ENCODE measurements around the gene GDI1. TPM values are rescaled to one million over a fixed set of nuclear protein-coding genes. Genes with fewer than 3 reads are reported as not detected.

GDI1 gene
- total and polyA plus RNA-seq, 9 of the 15 experiments (the other 6 are each of a cell fraction or from before 2014, with no cell fraction given), result 0.97 to 82.6 (median 37.5) TPM

DNA sequence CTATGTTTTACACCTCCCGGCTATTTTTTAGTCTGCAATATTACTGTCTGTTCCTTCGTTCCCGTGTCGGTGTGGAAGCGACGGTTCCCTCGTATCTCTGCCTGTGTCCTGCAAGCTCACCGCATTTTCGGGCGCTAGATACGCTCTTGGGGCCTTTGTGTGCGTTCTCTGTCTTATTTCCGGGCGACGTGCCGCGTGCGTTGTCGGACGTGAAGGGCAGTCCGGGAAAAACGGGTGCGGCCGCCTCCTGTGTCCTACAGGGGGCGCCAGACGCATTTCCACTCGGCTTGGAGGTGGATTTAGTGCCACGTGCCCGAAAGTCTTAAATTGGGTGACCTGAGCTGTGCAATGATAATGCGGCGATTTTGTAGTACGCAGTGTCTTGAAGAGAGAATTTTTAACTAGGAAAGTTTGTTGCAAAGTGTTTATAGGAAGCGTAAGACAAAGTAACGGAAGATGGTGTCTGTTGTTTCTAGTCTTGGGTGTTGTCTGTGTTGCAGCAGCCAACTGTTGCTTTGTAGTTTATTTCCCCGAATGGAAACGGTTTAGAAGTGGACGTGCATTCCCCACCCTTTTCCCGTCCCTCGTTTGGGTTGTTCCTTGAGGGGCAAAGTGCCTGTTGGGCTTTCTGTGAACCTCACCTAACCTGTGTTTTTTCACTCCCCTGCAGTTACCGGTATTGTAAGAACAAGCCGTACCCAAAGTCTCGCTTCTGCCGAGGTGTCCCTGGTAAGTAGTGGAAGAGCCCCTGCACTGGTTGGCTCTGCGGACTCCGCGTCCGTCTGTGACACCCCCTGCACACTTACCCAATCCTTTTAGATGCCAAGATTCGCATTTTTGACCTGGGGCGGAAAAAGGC is 38.1 kb upstream of the GDI1 start (continued):
- TF ChIP-seq TOE1 (IDR thresholded peaks at IDR 0.05; ENCODE audit: borderline replicate concordance) (no peak; the same call in 1 of the 2 replicates), TOE1 (CRISPR knock-in tag; IDR thresholded peaks at IDR 0.05; ENCODE audit: borderline replicate concordance, low read depth) (no peak), PTBP1 (IDR thresholded peaks at IDR 0.05; ENCODE audit: low read depth, low read length) (no peak), TBL1XR1 (IDR thresholded peaks at IDR 0.05; ENCODE audit: low read length in 2 of 2) (no peak), RFX1 (IDR thresholded peaks at IDR 0.05) (no peak), MYNN (IDR thresholded peaks at IDR 0.05) (peak; percentile 33; the same call in 1 of the 2 replicates), MYNN (CRISPR knock-in tag; IDR thresholded peaks at IDR 0.05) (no peak), FOXK2 (conservative IDR thresholded peaks at IDR 0.05 in 1 of 2, IDR thresholded peaks at IDR 0.05 in 1 of 2; ENCODE audit: low read depth in 2 of 2) (peak; percentile 27 to 47; a peak in 3 of 4 replicates), TAF9B (IDR thresholded peaks at IDR 0.05; ENCODE audit: partially characterized antibody) (no peak), EGR1 (conservative IDR thresholded peaks at IDR 0.05) (no peak), TCFL5 (CRISPR knock-in tag; conservative IDR thresholded peaks at IDR 0.05) (no peak), GABPB1 (CRISPR knock-in tag; IDR thresholded peaks at IDR 0.05) (no peak), HDAC8 (tag; IDR thresholded peaks at IDR 0.05) (no peak; the same call in 1 of the 2 replicates), HDAC1 (IDR thresholded peaks at IDR 0.05) (peak in 1 of 2 experiments; percentile 82; a peak in 3 of 4 replicates), POLR2AphosphoS5 (IDR thresholded peaks at IDR 0.05; ENCODE audit: control insufficient read depth, insufficient read depth, low read depth, low read length) (no peak), RAD51 (IDR thresholded peaks at IDR 0.05; ENCODE audit: borderline replicate concordance, low read depth) (peak; percentile 61), TCF3 (CRISPR knock-in tag; IDR thresholded peaks at IDR 0.05) (no peak), ZNF184 (CRISPR knock-in tag; IDR thresholded peaks at IDR 0.05) (no peak), KLF10 (CRISPR knock-in tag; IDR thresholded peaks at IDR 0.05) (no peak), POLR3G (IDR thresholded peaks at IDR 0.05; ENCODE audit: extremely low read depth, insufficient read length, insufficient replicate concordance) (no peak)
- TF ChIP-seq, protein P1, sequence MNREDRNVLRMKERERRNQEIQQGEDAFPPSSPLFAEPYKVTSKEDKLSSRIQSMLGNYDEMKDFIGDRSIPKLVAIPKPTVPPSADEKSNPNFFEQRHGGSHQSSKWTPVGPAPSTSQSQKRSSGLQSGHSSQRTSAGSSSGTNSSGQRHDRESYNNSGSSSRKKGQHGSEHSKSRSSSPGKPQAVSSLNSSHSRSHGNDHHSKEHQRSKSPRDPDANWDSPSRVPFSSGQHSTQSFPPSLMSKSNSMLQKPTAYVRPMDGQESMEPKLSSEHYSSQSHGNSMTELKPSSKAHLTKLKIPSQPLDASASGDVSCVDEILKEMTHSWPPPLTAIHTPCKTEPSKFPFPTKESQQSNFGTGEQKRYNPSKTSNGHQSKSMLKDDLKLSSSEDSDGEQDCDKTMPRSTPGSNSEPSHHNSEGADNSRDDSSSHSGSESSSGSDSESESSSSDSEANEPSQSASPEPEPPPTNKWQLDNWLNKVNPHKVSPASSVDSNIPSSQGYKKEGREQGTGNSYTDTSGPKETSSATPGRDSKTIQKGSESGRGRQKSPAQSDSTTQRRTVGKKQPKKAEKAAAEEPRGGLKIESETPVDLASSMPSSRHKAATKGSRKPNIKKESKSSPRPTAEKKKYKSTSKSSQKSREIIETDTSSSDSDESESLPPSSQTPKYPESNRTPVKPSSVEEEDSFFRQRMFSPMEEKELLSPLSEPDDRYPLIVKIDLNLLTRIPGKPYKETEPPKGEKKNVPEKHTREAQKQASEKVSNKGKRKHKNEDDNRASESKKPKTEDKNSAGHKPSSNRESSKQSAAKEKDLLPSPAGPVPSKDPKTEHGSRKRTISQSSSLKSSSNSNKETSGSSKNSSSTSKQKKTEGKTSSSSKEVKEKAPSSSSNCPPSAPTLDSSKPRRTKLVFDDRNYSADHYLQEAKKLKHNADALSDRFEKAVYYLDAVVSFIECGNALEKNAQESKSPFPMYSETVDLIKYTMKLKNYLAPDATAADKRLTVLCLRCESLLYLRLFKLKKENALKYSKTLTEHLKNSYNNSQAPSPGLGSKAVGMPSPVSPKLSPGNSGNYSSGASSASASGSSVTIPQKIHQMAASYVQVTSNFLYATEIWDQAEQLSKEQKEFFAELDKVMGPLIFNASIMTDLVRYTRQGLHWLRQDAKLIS (CRISPR knock-in tag; IDR thresholded peaks at IDR 0.05), result peak; percentile 92
- TF ChIP-seq, protein P2, sequence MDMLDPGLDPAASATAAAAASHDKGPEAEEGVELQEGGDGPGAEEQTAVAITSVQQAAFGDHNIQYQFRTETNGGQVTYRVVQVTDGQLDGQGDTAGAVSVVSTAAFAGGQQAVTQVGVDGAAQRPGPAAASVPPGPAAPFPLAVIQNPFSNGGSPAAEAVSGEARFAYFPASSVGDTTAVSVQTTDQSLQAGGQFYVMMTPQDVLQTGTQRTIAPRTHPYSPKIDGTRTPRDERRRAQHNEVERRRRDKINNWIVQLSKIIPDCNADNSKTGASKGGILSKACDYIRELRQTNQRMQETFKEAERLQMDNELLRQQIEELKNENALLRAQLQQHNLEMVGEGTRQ (CRISPR knock-in tag; IDR thresholded peaks at IDR 0.05), result peak; percentile 63
- TF ChIP-seq, protein P3, sequence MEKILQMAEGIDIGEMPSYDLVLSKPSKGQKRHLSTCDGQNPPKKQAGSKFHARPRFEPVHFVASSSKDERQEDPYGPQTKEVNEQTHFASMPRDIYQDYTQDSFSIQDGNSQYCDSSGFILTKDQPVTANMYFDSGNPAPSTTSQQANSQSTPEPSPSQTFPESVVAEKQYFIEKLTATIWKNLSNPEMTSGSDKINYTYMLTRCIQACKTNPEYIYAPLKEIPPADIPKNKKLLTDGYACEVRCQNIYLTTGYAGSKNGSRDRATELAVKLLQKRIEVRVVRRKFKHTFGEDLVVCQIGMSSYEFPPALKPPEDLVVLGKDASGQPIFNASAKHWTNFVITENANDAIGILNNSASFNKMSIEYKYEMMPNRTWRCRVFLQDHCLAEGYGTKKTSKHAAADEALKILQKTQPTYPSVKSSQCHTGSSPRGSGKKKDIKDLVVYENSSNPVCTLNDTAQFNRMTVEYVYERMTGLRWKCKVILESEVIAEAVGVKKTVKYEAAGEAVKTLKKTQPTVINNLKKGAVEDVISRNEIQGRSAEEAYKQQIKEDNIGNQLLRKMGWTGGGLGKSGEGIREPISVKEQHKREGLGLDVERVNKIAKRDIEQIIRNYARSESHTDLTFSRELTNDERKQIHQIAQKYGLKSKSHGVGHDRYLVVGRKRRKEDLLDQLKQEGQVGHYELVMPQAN (IDR thresholded peaks at IDR 0.05; ENCODE audit: borderline replicate concordance), result peak; percentile 89; the same call in 1 of the 2 replicates
